Activated CD4-positive, CD25-positive, alpha-beta regulatory T cell treated with anti-CD3 and anti-CD28 coated beads, Interleukin-2, amount 50 U/mL, for 24 hours (primary cell): Measurements from ENCODE around the gene CYP3A7.
"Not testable (repeated sequence)": the region's sequence is repeated elsewhere in the genome, so short reads cannot be mapped to it uniquely, and the experiment has no call there.

Experiments
- ATAC-seq, 2 donors: fragments of 150-1000 bp; cut with Tn5 transposase; one replicate each; pipeline ENCODE4 v1.10.0; 2021; ENCODE audit warnings: mild to moderate bottlenecking in 1 of 2, moderate library complexity in 1 of 2

Gene CYP3A7

GRCh38 chr7:99666013-99666395 lies 69.0 kb downstream of the CYP3A7 start:
- ATAC-seq = no peak

DNA sequence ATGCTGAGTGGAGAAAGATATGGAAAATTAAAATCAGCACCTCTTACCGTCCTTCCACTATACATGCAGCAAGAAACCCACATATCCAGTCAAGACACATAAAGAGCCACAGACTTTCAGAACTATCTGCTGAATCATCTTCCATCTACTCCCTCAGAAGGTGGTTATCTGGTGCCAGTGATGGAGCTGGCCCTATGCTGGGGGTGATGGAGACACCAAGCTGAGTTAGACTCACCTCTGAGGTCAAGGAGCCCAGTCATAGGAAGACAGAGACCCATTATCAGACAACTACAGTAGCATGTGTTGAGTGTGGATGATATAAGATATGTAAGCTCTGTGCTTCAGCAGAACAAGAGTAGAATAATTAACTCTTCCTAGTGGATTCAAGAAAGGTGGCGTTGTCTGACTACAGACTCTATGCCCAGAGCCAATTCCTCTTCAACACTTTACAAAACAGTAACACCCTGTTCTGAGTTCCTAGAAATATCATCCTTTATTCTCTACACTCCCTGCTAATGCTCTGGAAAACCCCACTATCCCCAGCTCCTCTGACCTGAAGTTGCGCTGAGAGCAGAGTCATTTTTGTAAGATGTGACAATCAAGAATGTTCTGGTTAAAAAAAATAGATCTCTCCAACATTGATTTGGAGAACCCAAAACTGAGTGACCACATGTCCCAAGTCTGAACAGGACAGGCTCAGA lies 69.5 kb downstream of the CYP3A7 start:
- peak in 1 of 2 donors; percentile 41 for ATAC-seq

- not testable (repeated sequence) for ATAC-seq
These were observed 77.1 kb downstream of the CYP3A7 start for GRCh38 chr7:99657879-99658278.
